Pancreas (tissue), 10 donors: Measurements from ENCODE around the gene DDAH1. TPM values are rescaled to one million over a fixed set of nuclear protein-coding genes. Genes with fewer than 3 reads are reported as not detected.

Experiments
- ATAC-seq, 4 donors: fragments of 200-7000 bp; cut with Tn5 transposase; one replicate each; pipeline versions ENCODE4 v1.8.0 to v1.9.1; 2020; ENCODE audit warnings: mild to moderate bottlenecking in 4 of 4, moderate library complexity in 4 of 4
- DNase-seq, 6 donors: peaks; one replicate each; pipeline ENCODE4 v3.0.0-alpha.2; 2020
- FAIRE-seq: peaks from 2 replicates; lab custom pipeline; 2012; peaks lifted over from hg19 to GRCh38; lab: Jason Lieb, UNC
- H3K27ac ChIP-seq, 4 donors: fragments of 200-600 bp; sonication (generic); 1 replicate in 3 of 4; 2 replicates in 1 of 4; pipeline versions ENCODE4 v1.5.0 to v1.8.0; 2020
- H3K27me3 ChIP-seq, 4 donors: fragments of 200-600 bp; one replicate each; pipeline ENCODE4 v1.8.0; 2021
- H3K36me3 ChIP-seq, 3 donors: fragments of 200-600 bp; sonication (generic) in 1 of 3; one replicate each; pipeline versions ENCODE4 v1.5.0 to v1.8.0; 2020 to 2021
- H3K4me1 ChIP-seq, 3 donors: fragments of 200-600 bp; one replicate each; pipeline ENCODE4 v1.8.0; 2021
- H3K4me3 ChIP-seq, 4 donors: fragments of 200-600 bp; sonication (generic) in 2 of 4; one replicate each; pipeline versions ENCODE4 v1.5.0 to v1.8.0; 2020 to 2021
- H3K9me3 ChIP-seq, 4 donors: fragments of 200-600 bp; one replicate each; pipeline ENCODE4 v1.8.0; 2021
- WGBS, 2 donors: extraction: QIAGEN DNeasy Blood & Tissue Kit; methylation state at CpG; one replicate each; pipeline ENCODE4 v1.1.7; 2013; 5-methylcytosine and 5-hydroxymethylcytosine counted together
- intact Hi-C, 3 donors: fragments of 100-400 bp; cut with DNase I; formaldehyde crosslinking; loops; one replicate each; pipeline versions ENCODE4 v1.11.1 to v1.14.2; 2022
- polyA plus RNA-seq, 2 donors: library from polyadenylated mRNA; stranded (reverse); fragments of 200-250 nt; gene quantifications; one replicate each; pipeline ENCODE4 v1.2.3, GENCODE V29; 2013
- total RNA-seq, 6 donors: library from RNA; stranded (reverse); fragmentation: NEBNext Ultra II Directional in 4 of 6; extraction: Animal tissue kit (Norgen Biotek cat#: 25700) in 4 of 6; gene quantifications; one replicate each; pipeline versions ENCODE4 v1.2.1 to v1.2.4, GENCODE V29; 2021 to 2023
- TF ChIP-seq, protein P1 (sequence below), 4 donors: fragments of 200-600 bp; sonication (generic) in 3 of 4; IDR thresholded peaks; one replicate each; pipeline versions ENCODE4 v1.5.0 to v1.8.0; 2021; ENCODE audit warnings: antibody characterized with exemption in 4 of 4
- donor health status: healthy with polysubstance abuse.
- donor health status: DM: no; HTN: no; CAD: no; lungs with moderate emphysema.
- donor health status: DM: no; HTN: no; CAD: no.
- donor health status: control.
- donor health status: control.
- donor health status: Bipolar disorder and iron deficiency.
- donor health status: DM: yes; HTN: yes; CAD: no.
- donor health status: DM: no; HTN: no; CAD: no.
- donor health status: DM: no; HTN: no; CAD: no.
- donor health status: DM: yes; HTN: yes; CAD: no.

DDAH1 gene
- total and polyA plus RNA-seq, 8 donors: 8.1 to 34.2 (median 22.2) TPM

DNA sequence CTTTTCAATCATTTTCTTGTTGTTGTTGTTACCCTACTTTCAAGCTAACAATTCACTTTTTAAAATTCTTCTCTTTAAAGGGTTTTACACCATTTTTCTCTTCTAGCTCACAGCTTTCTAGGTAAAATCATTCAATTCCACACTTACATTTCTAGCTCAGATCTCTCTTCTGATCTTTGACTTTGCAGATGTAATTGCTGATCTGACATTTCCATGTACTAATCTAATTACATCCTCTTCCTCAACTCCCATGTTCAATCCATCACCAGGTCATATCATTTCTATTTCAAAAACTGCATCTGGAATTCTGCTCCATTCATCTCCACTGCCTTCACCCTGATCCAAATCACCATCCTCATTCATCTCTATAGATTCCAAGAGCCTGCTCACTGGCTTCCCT lies 191.6 kb downstream of the DDAH1 start:
- H3K4me3 ChIP-seq: no peak overlapping the region
- no peaks in the 10 kb centered on the region for H3K27me3 ChIP-seq
- peaks cover 25 to 44% (median 39%) of the 10 kb centered on the region in 3 donors for H3K4me1 ChIP-seq
- no peak overlapping the region for H3K27ac ChIP-seq
- no peaks in the 10 kb centered on the region for H3K9me3 ChIP-seq
- TF ChIP-seq, protein P1, sequence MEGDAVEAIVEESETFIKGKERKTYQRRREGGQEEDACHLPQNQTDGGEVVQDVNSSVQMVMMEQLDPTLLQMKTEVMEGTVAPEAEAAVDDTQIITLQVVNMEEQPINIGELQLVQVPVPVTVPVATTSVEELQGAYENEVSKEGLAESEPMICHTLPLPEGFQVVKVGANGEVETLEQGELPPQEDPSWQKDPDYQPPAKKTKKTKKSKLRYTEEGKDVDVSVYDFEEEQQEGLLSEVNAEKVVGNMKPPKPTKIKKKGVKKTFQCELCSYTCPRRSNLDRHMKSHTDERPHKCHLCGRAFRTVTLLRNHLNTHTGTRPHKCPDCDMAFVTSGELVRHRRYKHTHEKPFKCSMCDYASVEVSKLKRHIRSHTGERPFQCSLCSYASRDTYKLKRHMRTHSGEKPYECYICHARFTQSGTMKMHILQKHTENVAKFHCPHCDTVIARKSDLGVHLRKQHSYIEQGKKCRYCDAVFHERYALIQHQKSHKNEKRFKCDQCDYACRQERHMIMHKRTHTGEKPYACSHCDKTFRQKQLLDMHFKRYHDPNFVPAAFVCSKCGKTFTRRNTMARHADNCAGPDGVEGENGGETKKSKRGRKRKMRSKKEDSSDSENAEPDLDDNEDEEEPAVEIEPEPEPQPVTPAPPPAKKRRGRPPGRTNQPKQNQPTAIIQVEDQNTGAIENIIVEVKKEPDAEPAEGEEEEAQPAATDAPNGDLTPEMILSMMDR (IDR thresholded peaks at IDR 0.05): no peak
- H3K36me3 ChIP-seq: peaks cover 0 to 20% (median 6%) of the 10 kb centered on the region in 3 donors
- ATAC-seq: no peak
- intact Hi-C loops: no loop called here
- DNase-seq: no peak
- no peak for FAIRE-seq

DNA sequence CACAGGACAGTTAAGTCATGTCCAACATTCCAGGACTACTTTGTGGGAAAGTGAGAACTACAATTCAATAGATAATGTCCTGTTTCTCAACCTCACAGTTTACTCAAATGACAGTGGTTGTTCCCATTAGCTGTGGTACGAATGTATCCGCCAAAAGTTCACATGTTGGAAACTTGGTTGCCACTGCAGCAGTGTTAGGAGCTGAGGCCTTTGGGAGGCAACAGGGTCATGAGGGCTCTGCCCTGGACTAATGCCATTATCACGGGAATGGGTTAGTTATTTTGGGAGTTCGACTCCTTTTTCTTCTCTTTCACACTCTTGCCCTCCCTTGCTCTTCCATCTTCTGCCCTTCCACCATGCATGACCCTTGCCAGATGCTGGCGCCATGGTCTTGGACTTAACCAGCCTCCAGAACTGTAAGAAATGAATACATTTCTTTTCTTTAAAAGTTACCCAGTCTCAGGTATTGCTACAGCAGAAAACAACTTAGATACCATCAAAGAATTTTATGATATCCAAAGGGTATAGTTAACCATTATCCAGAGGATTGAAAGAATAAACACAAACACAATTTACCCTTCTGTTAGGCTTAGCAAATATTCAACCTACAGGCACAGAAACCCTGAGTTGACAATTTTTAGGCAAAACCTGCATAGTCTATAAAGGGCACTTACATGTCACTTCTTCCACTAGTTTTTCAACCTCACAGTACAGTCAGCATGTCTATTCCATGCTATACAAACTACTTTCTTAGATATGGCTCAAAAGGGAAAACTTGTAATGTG lies 196.0 kb downstream of the DDAH1 start:
- Histone ChIP-seq H3K36me3 (peaks cover 0 to 20% (median 6%) of the 10 kb centered on the region in 3 donors), H3K4me3 (no peak overlapping the region), H3K4me1 (peaks cover 21 to 40% (median 35%) of the 10 kb centered on the region in 3 donors), H3K27ac (peak overlapping the region in 1 of 4 donors; percentile 17), H3K27me3 (no peaks in the 10 kb centered on the region), H3K9me3 (no peaks in the 10 kb centered on the region)
- ATAC-seq (peak in 2 of 4 donors; percentile 5 to 37), DNase-seq (no peak), FAIRE-seq (no peak)
- TF ChIP-seq, protein P1 (IDR thresholded peaks at IDR 0.05): no peak
- 71 to 78% methylated on average over 5 of the region's 5 CpGs for WGBS, 2 donors
- intact Hi-C loops: no loop called here

Other genes with a start within 250 kb of the DDAH1 start
- 10 to 100 TPM in 2 of 6 donors, 1 to 10 TPM in 4; 8.0 to 12.8 (median 9.7) TPM for gene C1orf52, start 205.5 kb downstream of the DDAH1 start, total RNA-seq
- 10 to 100 TPM; 14.0 to 16.7 TPM for gene C1orf52, start 205.5 kb downstream of the DDAH1 start, polyA plus RNA-seq
- 10 to 100 TPM in 2 of 6 donors, 1 to 10 TPM in 4; 6.3 to 16.9 (median 8.5) TPM for gene BCL10, start 188.5 kb downstream of the DDAH1 start, total RNA-seq
- 1 to 10 TPM; 3.2 to 4.6 TPM for gene BCL10, start 188.5 kb downstream of the DDAH1 start, polyA plus RNA-seq
- gene CCN1, start 115.6 kb upstream of the DDAH1 start, total RNA-seq: 10 to 100 TPM; 11.5 to 37.7 (median 19.1) TPM
- 10 to 100 TPM; 17.0 to 54.6 TPM for gene CCN1, start 115.6 kb upstream of the DDAH1 start, polyA plus RNA-seq
- 1 to 10 TPM; 3.0 to 7.5 (median 5.1) TPM for gene ZNHIT6, start 243.3 kb upstream of the DDAH1 start, total RNA-seq
- gene ZNHIT6, start 243.3 kb upstream of the DDAH1 start, polyA plus RNA-seq: 1 to 10 TPM; 5.3 to 6.8 TPM